Measurements from ENCODE around the gene PHACTR3. TPM values are rescaled to one million over a fixed set of nuclear protein-coding genes. Genes with fewer than 3 reads are reported as not detected.
A peak's percentile ranks its signal among the peaks of the same experiment; 100 is the strongest.

The PHACTR3 gene
- total RNA-seq, 1 donor: not detected

DNA sequence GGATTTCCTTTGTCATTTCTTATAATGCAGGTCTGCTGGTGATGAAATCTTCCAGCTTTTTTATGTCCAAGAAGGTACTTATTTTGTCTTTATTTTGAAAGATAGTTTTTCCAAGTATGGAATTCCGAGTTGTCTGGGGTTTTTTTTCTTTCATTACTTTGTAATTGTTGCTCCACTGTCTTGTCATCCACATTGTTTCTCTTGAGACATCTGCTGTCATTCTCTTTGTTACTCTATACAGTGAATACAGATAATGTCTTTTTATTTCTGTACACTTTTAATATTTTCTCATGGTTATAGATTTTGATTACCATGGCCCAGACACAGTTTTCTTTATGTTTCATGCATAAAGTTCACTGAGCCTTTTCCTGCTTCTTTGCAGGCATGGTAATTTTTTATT is 196.0 kb downstream of the PHACTR3 start:
- H3K9me3 ChIP-seq (ENCODE audit: low read depth, low read length): no peaks in the 10 kb centered on the region
- H3K4me1 ChIP-seq (ENCODE audit: insufficient read depth, low read length): no peaks in the 10 kb centered on the region
- no peaks in the 10 kb centered on the region for H3K27me3 ChIP-seq (ENCODE audit: insufficient read depth, low read length)
- no peak for DNase-seq (ENCODE audit: insufficient read length, low spot score, missing footprints)
- no peak overlapping the region for H2AFZ ChIP-seq (ENCODE audit: low read length)
- no peak overlapping the region for H3K4me3 ChIP-seq (ENCODE audit: insufficient read depth, low read length)
- no peak overlapping the region for H3K4me2 ChIP-seq (ENCODE audit: insufficient read depth, low read length)
- TF ChIP-seq, protein P1, sequence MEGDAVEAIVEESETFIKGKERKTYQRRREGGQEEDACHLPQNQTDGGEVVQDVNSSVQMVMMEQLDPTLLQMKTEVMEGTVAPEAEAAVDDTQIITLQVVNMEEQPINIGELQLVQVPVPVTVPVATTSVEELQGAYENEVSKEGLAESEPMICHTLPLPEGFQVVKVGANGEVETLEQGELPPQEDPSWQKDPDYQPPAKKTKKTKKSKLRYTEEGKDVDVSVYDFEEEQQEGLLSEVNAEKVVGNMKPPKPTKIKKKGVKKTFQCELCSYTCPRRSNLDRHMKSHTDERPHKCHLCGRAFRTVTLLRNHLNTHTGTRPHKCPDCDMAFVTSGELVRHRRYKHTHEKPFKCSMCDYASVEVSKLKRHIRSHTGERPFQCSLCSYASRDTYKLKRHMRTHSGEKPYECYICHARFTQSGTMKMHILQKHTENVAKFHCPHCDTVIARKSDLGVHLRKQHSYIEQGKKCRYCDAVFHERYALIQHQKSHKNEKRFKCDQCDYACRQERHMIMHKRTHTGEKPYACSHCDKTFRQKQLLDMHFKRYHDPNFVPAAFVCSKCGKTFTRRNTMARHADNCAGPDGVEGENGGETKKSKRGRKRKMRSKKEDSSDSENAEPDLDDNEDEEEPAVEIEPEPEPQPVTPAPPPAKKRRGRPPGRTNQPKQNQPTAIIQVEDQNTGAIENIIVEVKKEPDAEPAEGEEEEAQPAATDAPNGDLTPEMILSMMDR (IDR thresholded peaks at IDR 0.05; ENCODE audit: extremely low read depth, low read depth, low read length): no peak
- no peaks in the 10 kb centered on the region for H3K36me3 ChIP-seq (ENCODE audit: insufficient read depth, low read length)
- H4K20me1 ChIP-seq (ENCODE audit: insufficient read depth, low read length): no peaks in the 10 kb centered on the region
- no peaks in the 10 kb centered on the region for H3K79me2 ChIP-seq (ENCODE audit: insufficient read depth, low read length)
- H3K27ac ChIP-seq (ENCODE audit: low read depth, low read length): no peak overlapping the region

DNA sequence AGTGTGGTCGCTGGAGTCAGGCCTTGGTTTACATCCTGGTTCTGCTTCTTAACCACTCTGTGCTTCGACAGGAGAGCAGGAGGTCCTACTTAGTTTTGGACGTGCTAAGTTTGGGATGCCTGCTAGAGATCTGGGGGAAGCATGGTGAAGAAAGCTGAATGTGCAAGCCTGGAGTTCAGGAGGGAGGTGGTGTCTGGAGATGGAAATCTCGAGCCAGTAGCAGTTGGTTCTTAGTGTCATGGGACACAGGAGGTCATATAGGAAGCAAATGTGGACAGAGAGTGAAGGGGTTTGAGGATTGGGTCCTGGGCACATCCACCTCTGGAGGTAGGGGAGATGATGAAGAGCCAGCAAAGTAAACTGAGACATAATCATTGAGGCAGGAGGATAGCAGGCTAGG is 197.7 kb downstream of the PHACTR3 start:
- no peak for DNase-seq (ENCODE audit: insufficient read length, low spot score, missing footprints)
- Histone ChIP-seq H3K4me3 (ENCODE audit: insufficient read depth, low read length) (no peak overlapping the region), H4K20me1 (ENCODE audit: insufficient read depth, low read length) (no peaks in the 10 kb centered on the region), H3K36me3 (ENCODE audit: insufficient read depth, low read length) (no peaks in the 10 kb centered on the region), H3K4me1 (ENCODE audit: insufficient read depth, low read length) (no peaks in the 10 kb centered on the region), H3K4me2 (ENCODE audit: insufficient read depth, low read length) (no peak overlapping the region), H3K9me3 (ENCODE audit: low read depth, low read length) (no peaks in the 10 kb centered on the region), H2AFZ (ENCODE audit: low read length) (no peak overlapping the region), H3K27ac (ENCODE audit: low read depth, low read length) (no peak overlapping the region), H3K27me3 (ENCODE audit: insufficient read depth, low read length) (no peaks in the 10 kb centered on the region), H3K79me2 (ENCODE audit: insufficient read depth, low read length) (no peaks in the 10 kb centered on the region)
- TF ChIP-seq, protein P1 (IDR thresholded peaks at IDR 0.05; ENCODE audit: extremely low read depth, low read depth, low read length): no peak

DNA sequence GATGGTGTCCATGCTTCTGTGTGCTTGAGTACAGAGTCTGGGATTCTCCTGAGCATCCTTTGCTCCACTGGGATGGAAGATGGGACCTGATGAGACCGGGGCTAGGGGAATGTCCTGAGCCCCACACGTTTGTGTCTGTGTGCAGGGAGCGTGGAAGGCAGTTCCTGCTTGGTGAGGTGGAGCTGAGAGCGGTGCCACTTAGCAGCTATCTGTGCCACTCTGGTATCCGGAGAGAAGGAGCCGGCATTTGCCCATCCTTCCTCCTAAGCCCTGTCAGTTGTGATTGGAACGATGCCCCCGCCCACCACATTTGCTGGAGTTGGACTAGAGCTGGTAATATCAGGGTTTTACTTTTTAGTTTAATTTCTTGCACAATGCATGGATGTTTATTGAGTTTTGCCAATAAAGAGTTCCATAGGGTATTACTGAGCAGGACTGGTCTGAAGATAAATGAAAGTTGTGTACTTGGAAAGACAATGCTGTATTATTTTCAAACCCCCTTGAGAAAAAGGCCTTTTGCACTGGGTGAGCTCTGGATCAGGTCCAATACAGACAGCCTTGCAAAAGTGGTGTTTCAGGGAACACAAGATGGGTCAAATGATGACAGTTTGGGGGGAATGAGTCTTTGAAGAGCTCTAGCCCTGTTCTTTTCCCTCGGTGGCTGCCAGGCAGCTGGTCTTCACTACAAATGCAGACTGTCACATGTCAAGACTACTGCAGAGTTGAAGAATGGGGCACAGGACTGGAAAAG is 198.3 kb downstream of the PHACTR3 start:
- Histone ChIP-seq H3K27me3 (ENCODE audit: insufficient read depth, low read length) (no peaks in the 10 kb centered on the region), H3K4me3 (ENCODE audit: insufficient read depth, low read length) (no peak overlapping the region), H2AFZ (ENCODE audit: low read length) (no peak overlapping the region), H4K20me1 (ENCODE audit: insufficient read depth, low read length) (no peaks in the 10 kb centered on the region), H3K36me3 (ENCODE audit: insufficient read depth, low read length) (no peaks in the 10 kb centered on the region), H3K4me2 (ENCODE audit: insufficient read depth, low read length) (no peak overlapping the region), H3K9me3 (ENCODE audit: low read depth, low read length) (no peaks in the 10 kb centered on the region), H3K4me1 (ENCODE audit: insufficient read depth, low read length) (no peaks in the 10 kb centered on the region), H3K27ac (ENCODE audit: low read depth, low read length) (no peak overlapping the region), H3K79me2 (ENCODE audit: insufficient read depth, low read length) (no peaks in the 10 kb centered on the region)
- DNase-seq (ENCODE audit: insufficient read length, low spot score, missing footprints): no peak
- TF ChIP-seq, protein P1 (IDR thresholded peaks at IDR 0.05; ENCODE audit: extremely low read depth, low read depth, low read length): no peak

DNA sequence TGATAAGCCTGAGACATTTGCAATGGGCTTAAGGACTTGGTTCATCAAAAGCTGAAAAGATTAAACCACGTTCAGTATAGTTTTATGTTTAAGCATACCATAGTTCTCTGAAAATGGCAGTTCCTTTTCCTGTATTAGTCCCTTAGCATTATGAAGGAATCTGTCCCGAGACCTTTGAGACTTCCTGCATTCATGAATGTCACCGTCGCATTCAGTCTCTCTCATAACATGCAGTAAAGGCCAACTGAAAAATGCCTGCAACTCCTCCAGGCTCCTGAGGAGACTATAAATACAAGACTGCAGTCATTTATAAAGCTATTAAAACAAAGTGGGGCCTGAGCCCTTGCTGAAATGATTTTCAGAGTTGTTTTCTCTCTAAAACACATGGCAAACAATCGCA is 200.0 kb downstream of the PHACTR3 start:
- no peak overlapping the region for H2AFZ ChIP-seq (ENCODE audit: low read length)
- H3K79me2 ChIP-seq (ENCODE audit: insufficient read depth, low read length): no peaks in the 10 kb centered on the region
- no peaks in the 10 kb centered on the region for H4K20me1 ChIP-seq (ENCODE audit: insufficient read depth, low read length)
- H3K4me1 ChIP-seq (ENCODE audit: insufficient read depth, low read length): no peaks in the 10 kb centered on the region
- H3K4me2 ChIP-seq (ENCODE audit: insufficient read depth, low read length): no peak overlapping the region
- H3K27me3 ChIP-seq (ENCODE audit: insufficient read depth, low read length): no peaks in the 10 kb centered on the region
- no peaks in the 10 kb centered on the region for H3K9me3 ChIP-seq (ENCODE audit: low read depth, low read length)
- no peaks in the 10 kb centered on the region for H3K36me3 ChIP-seq (ENCODE audit: insufficient read depth, low read length)
- TF ChIP-seq, protein P1 (IDR thresholded peaks at IDR 0.05; ENCODE audit: extremely low read depth, low read depth, low read length): no peak
- H3K27ac ChIP-seq (ENCODE audit: low read depth, low read length): no peak overlapping the region
- H3K4me3 ChIP-seq (ENCODE audit: insufficient read depth, low read length): no peak overlapping the region
- DNase-seq (ENCODE audit: insufficient read length, low spot score, missing footprints): peak; percentile 35

Data from osteoblast (primary cell).